HepG2 (cell line): ENCODE measurements around the gene LHX3. TPM values are rescaled to one million over a fixed set of nuclear protein-coding genes. Genes with fewer than 3 reads are reported as not detected.

ENCODE experiments used
- BRCA1 ChIP-seq: sonication (generic); formaldehyde crosslinking; IDR thresholded peaks from 2 replicates; pipeline ENCODE4 v1.4.0; 2020; ENCODE audit warnings: missing genetic modification reagents
- CC2D1A ChIP-seq: sonication (generic); formaldehyde crosslinking; IDR thresholded peaks from 2 replicates; pipeline ENCODE4 v1.8.1; 2023; ENCODE audit warnings: mild to moderate bottlenecking, missing genetic modification reagents
- CHD4 ChIP-seq: fragments of 200-600 bp; sonication (generic); IDR thresholded peaks from 2 replicates; pipeline ENCODE4 v1.7.0; 2017; ENCODE audit warnings: mild to moderate bottlenecking, low read length, borderline replicate concordance
- FOXJ3 ChIP-seq: sonication (generic); formaldehyde crosslinking; IDR thresholded peaks from 2 replicates; pipeline ENCODE4 v1.4.0; 2020; ENCODE audit warnings: missing genetic modification reagents, mild to moderate bottlenecking, borderline replicate concordance
- FOXK2 ChIP-seq: fragments of 450-650 bp; IDR thresholded peaks from 2 replicates; pipeline ENCODE4 v1.6.1; 2016
- GTF3A ChIP-seq: sonication (generic); formaldehyde crosslinking; conservative IDR thresholded peaks from 2 replicates; pipeline ENCODE4 v1.4.0; 2020; ENCODE audit warnings: mild to moderate bottlenecking, missing genetic modification reagents
- KLF16 ChIP-seq, 2 experiments: sonication (generic) in 1 of 2; formaldehyde crosslinking in 1 of 2; IDR thresholded peaks; 2 replicates each; pipeline versions ENCODE4 v1.6.1 to v1.8.0; 2016 to 2023; ENCODE audit warnings: missing genetic modification reagents in 2 of 2, missing compliant biosample characterization in 1 of 2
- PAX8 ChIP-seq: sonication (generic); formaldehyde crosslinking; IDR thresholded peaks from 2 replicates; pipeline ENCODE4 v1.8.0; 2022; ENCODE audit warnings: mild to moderate bottlenecking, missing genetic modification reagents, borderline replicate concordance
- PHF8 ChIP-seq: sonication (generic); formaldehyde crosslinking; IDR thresholded peaks from 2 replicates; pipeline ENCODE4 v1.5.0; 2020; ENCODE audit warnings: missing genetic modification reagents
- ZBTB1 ChIP-seq: sonication (generic); formaldehyde crosslinking; IDR thresholded peaks from 2 replicates; pipeline ENCODE4 v1.4.0; 2020; ENCODE audit warnings: missing genetic modification reagents, borderline replicate concordance
- ZFAT ChIP-seq: sonication (generic); formaldehyde crosslinking; conservative IDR thresholded peaks from 2 replicates; pipeline ENCODE4 v1.8.1; 2023; ENCODE audit warnings: missing genetic modification reagents, inconsistent platforms
- ZNF124 ChIP-seq: sonication (generic); formaldehyde crosslinking; IDR thresholded peaks from 2 replicates; pipeline ENCODE4 v1.4.0; 2020; ENCODE audit warnings: missing genetic modification reagents
- ZNF274 ChIP-seq: sonication (generic); formaldehyde crosslinking; IDR thresholded peaks from 2 replicates; pipeline ENCODE4 v1.5.1; 2020; ENCODE audit warnings: mild to moderate bottlenecking, missing genetic modification reagents
- ZNF280B ChIP-seq: sonication (generic); formaldehyde crosslinking; IDR thresholded peaks from 2 replicates; pipeline ENCODE4 v1.5.0; 2020; ENCODE audit warnings: missing genetic modification reagents, mild to moderate bottlenecking, borderline replicate concordance
- ZNF562 ChIP-seq: sonication (generic); formaldehyde crosslinking; IDR thresholded peaks from 2 replicates; pipeline ENCODE4 v1.8.0; 2022; ENCODE audit warnings: missing genetic modification reagents, borderline replicate concordance
- polyA plus RNA-seq, 8 experiments: library from polyadenylated mRNA; depleted of rRNA in 3 of 8; stranded (reverse) in 7 of 8; unstranded in 1 of 8; fragments of >200 nt; fragmentation: Illumina TruSeq in 4 of 8; extraction: Trizol in 4 of 8; gene quantifications; 2 replicates each; pipeline versions ENCODE4 v1.2.1 to v1.2.3, GENCODE V29; 2011 to 2016; ENCODE audit warnings: low read depth in 4 of 8, missing spikeins in 1 of 8, mixed read lengths in 1 of 8; ENCODE audit not compliant: insufficient read depth in 1 of 8
- total RNA-seq, 5 experiments: library from RNA; depleted of rRNA; stranded (reverse); fragments of >200 nt; fragmentation: Illumina TruSeq; extraction: Trizol; gene quantifications; 2 replicates each; pipeline ENCODE4 v1.2.3, GENCODE V29; 2016; ENCODE audit warnings: low read depth in 1 of 5
- TF ChIP-seq, protein P1 (sequence below): sonication (generic); formaldehyde crosslinking; IDR thresholded peaks from 2 replicates; pipeline ENCODE4 v1.4.0; 2020; ENCODE audit warnings: missing genetic modification reagents, borderline replicate concordance
- TF ChIP-seq, protein P2 (sequence below): IDR thresholded peaks from 2 replicates; pipeline ENCODE4 v1.6.1; 2016; ENCODE audit warnings: missing genetic modification reagents, missing compliant biosample characterization
- TF ChIP-seq, protein P3 (sequence below): sonication (generic); formaldehyde crosslinking; IDR thresholded peaks from 2 replicates; pipeline ENCODE4 v1.8.1; 2023; ENCODE audit warnings: mild to moderate bottlenecking, missing genetic modification reagents
- TF ChIP-seq, protein P4 (sequence below): sonication (generic); formaldehyde crosslinking; IDR thresholded peaks from 2 replicates; pipeline ENCODE4 v1.4.0; 2020; ENCODE audit warnings: missing genetic modification reagents
- TF ChIP-seq, protein P5 (sequence below): sonication (generic); formaldehyde crosslinking; conservative IDR thresholded peaks from 2 replicates; pipeline ENCODE4 v1.4.0; 2020; ENCODE audit warnings: missing genetic modification reagents

The LHX3 gene
- total and polyA plus RNA-seq, 2 of the 13 experiments (the other 11 are each of a cell fraction or from before 2014, with no cell fraction given), result not detected

DNA sequence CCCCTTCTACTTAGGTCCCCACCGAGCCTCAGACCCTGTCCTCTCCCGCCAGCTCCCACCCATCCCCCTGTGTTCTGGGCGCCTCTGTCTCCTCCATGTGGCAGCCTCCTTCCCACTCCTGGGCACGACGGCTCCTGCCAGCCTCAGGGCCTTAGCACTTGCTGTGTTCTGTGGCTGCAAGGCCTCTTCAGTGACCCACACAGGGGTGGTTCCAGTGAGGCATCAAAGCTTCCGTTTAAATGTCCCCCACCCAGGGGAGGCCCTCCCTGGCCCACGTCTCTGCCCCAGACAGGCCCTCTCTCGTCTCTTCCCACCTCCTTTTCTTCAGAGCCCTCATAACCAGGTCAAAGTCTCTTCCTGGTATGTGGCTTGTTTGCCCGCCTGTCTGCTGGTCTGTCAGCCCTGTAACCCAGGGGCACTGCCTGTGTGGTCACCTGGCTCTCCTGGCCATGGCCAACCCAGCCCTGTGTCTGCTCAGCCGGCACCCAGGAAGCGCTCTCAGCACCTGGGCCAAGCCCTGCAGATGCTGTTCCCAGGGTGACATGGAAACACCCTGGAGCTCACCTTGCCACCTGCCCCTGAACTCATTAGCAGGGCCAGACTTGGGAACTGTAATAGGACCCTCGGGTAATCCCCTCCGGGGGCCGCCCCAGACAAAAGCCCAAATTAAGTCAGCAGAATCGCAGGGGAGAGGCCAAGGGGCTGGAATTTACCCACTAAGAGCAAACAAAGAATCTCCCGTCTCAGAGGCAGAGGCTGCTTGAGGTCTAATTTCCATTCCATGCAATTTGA is 33.7 kb downstream of the LHX3 start (continued):
- TF ChIP-seq ZFAT (CRISPR knock-in tag), result no peak
- no peak for TF ChIP-seq CHD4
- TF ChIP-seq BRCA1 (CRISPR knock-in tag), result no peak
- TF ChIP-seq GTF3A (CRISPR knock-in tag), result no peak
- TF ChIP-seq FOXK2, result no peak
- TF ChIP-seq, protein P1, sequence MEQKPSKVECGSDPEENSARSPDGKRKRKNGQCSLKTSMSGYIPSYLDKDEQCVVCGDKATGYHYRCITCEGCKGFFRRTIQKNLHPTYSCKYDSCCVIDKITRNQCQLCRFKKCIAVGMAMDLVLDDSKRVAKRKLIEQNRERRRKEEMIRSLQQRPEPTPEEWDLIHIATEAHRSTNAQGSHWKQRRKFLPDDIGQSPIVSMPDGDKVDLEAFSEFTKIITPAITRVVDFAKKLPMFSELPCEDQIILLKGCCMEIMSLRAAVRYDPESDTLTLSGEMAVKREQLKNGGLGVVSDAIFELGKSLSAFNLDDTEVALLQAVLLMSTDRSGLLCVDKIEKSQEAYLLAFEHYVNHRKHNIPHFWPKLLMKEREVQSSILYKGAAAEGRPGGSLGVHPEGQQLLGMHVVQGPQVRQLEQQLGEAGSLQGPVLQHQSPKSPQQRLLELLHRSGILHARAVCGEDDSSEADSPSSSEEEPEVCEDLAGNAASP (CRISPR knock-in tag), result no peak; the same call in 1 of the 2 replicates
- TF ChIP-seq PAX8 (CRISPR knock-in tag), result no peak
- TF ChIP-seq, protein P2, sequence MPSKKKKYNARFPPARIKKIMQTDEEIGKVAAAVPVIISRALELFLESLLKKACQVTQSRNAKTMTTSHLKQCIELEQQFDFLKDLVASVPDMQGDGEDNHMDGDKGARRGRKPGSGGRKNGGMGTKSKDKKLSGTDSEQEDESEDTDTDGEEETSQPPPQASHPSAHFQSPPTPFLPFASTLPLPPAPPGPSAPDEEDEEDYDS (CRISPR knock-in tag), result no peak
- TF ChIP-seq, protein P3, sequence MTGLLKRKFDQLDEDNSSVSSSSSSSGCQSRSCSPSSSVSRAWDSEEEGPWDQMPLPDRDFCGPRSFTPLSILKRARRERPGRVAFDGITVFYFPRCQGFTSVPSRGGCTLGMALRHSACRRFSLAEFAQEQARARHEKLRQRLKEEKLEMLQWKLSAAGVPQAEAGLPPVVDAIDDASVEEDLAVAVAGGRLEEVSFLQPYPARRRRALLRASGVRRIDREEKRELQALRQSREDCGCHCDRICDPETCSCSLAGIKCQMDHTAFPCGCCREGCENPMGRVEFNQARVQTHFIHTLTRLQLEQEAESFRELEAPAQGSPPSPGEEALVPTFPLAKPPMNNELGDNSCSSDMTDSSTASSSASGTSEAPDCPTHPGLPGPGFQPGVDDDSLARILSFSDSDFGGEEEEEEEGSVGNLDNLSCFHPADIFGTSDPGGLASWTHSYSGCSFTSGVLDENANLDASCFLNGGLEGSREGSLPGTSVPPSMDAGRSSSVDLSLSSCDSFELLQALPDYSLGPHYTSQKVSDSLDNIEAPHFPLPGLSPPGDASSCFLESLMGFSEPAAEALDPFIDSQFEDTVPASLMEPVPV (CRISPR knock-in tag), result no peak
- TF ChIP-seq FOXJ3 (CRISPR knock-in tag), result no peak
- TF ChIP-seq, protein P4, sequence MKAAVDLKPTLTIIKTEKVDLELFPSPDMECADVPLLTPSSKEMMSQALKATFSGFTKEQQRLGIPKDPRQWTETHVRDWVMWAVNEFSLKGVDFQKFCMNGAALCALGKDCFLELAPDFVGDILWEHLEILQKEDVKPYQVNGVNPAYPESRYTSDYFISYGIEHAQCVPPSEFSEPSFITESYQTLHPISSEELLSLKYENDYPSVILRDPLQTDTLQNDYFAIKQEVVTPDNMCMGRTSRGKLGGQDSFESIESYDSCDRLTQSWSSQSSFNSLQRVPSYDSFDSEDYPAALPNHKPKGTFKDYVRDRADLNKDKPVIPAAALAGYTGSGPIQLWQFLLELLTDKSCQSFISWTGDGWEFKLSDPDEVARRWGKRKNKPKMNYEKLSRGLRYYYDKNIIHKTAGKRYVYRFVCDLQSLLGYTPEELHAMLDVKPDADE (CRISPR knock-in tag), result no peak
- TF ChIP-seq PHF8, result 0 out of 2 replicates have a peak, but pooled peaks have one; percentile 22
- no peak for TF ChIP-seq ZBTB1 (CRISPR knock-in tag)
- no peak for TF ChIP-seq ZNF124 (CRISPR knock-in tag)
- no peak for TF ChIP-seq KLF16 (CRISPR knock-in tag; IDR thresholded peaks at IDR 0.05)
- TF ChIP-seq, protein P5, sequence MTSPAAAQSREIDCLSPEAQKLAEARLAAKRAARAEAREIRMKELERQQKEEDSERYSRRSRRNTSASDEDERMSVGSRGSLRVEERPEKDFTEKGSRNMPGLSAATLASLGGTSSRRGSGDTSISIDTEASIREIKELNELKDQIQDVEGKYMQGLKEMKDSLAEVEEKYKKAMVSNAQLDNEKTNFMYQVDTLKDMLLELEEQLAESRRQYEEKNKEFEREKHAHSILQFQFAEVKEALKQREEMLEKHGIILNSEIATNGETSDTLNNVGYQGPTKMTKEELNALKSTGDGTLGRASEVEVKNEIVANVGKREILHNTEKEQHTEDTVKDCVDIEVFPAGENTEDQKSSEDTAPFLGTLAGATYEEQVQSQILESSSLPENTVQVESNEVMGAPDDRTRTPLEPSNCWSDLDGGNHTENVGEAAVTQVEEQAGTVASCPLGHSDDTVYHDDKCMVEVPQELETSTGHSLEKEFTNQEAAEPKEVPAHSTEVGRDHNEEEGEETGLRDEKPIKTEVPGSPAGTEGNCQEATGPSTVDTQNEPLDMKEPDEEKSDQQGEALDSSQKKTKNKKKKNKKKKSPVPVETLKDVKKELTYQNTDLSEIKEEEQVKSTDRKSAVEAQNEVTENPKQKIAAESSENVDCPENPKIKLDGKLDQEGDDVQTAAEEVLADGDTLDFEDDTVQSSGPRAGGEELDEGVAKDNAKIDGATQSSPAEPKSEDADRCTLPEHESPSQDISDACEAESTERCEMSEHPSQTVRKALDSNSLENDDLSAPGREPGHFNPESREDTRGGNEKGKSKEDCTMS (CRISPR knock-in tag), result no peak
- no peak for TF ChIP-seq CC2D1A (CRISPR knock-in tag)
- TF ChIP-seq ZNF274, result no peak
- TF ChIP-seq ZNF280B (CRISPR knock-in tag), result no peak
- no peak for TF ChIP-seq ZNF562 (CRISPR knock-in tag)
